ENCODE results near the gene TMEM198. TPM values are rescaled to one million over a fixed set of nuclear protein-coding genes. Genes with fewer than 3 reads are reported as not detected.

TMEM198 gene
- polyA plus RNA-seq, 1 donor (not counting 4 experiments of a cell fraction or from before 2014, with no cell fraction given): 0.81 TPM

- no peak overlapping the region for H2AFZ ChIP-seq (ENCODE audit: control insufficient read depth, low read length)
- dilution Hi-C loops (cut with MboI; ENCODE audit: extremely low pct_ligation_motif_present, low sequenced_read_pairs): no loop called here
- H3K27ac ChIP-seq (ENCODE audit: control insufficient read depth, insufficient read depth, low read length): no peak overlapping the region
- H4K20me1 ChIP-seq (ENCODE audit: control insufficient read depth, extremely low read depth, insufficient read depth, low read length): peaks cover 4% of the 10 kb centered on the region
- FAIRE-seq (no peak), DNase-seq (ENCODE audit: low read depth, low spot score) (no peak)
- H3K9me3 ChIP-seq (ENCODE audit: control insufficient read depth, low read depth, low read length): no peaks in the 10 kb centered on the region
- no peaks in the 10 kb centered on the region for H3K9me1 ChIP-seq (ENCODE audit: control insufficient read depth, extremely low read depth, insufficient read depth, low read length)
- TF ChIP-seq CTCF (optimal IDR thresholded peaks at IDR 0.05 in 1 of 3, IDR thresholded peaks at IDR 0.05 in 1 of 3, conservative IDR thresholded peaks at IDR 0.05 in 1 of 3; ENCODE audit: extremely low read depth in 1 of 3, insufficient read depth in 2 of 3, low read length in 3 of 3) (no peak), EZH2 (IDR thresholded peaks at IDR 0.05; ENCODE audit: low read length) (no peak)
- H3K36me3 ChIP-seq (ENCODE audit: control insufficient read depth in 2 of 2, extremely low read depth in 1 of 2, insufficient read depth in 2 of 2, low read length in 2 of 2): peaks cover 9 to 12% of the 10 kb centered on the region in 2 experiments
- no peaks in the 10 kb centered on the region for H3K79me2 ChIP-seq (ENCODE audit: control insufficient read depth, insufficient read depth, low read length)
- H3K4me3 ChIP-seq (ENCODE audit: control insufficient read depth in 2 of 3, extremely low read depth in 1 of 3, insufficient read depth in 2 of 3, low read depth in 1 of 3, low read length in 3 of 3): no peak overlapping the region
- H3K27me3 ChIP-seq (ENCODE audit: control insufficient read depth, extremely low read depth, insufficient read depth, low read length): peaks cover 25% of the 10 kb centered on the region
- no peak overlapping the region for H3K4me2 ChIP-seq (ENCODE audit: control insufficient read depth, extremely low read depth, insufficient read depth, low read depth, low read length)
- H3K4me1 ChIP-seq (ENCODE audit: control insufficient read depth, extremely low read depth, insufficient read depth, low read length): no peaks in the 10 kb centered on the region
- H3K9ac ChIP-seq (ENCODE audit: control insufficient read depth, extremely low read depth, insufficient read depth, low read length): no peak overlapping the region
Measured at GRCh38 chr2:219506802-219507526, 36.9 kb upstream of the TMEM198 start.

GRCh38 chr2:219507581-219508443 is 36.0 kb upstream of the TMEM198 start:
- dilution Hi-C loops (cut with MboI; ENCODE audit: extremely low pct_ligation_motif_present, low sequenced_read_pairs): no loop called here
- H3K4me2 ChIP-seq (ENCODE audit: control insufficient read depth, extremely low read depth, insufficient read depth, low read depth, low read length): no peak overlapping the region
- peaks cover 4% of the 10 kb centered on the region for H4K20me1 ChIP-seq (ENCODE audit: control insufficient read depth, extremely low read depth, insufficient read depth, low read length)
- peaks cover 33% of the 10 kb centered on the region for H3K27me3 ChIP-seq (ENCODE audit: control insufficient read depth, extremely low read depth, insufficient read depth, low read length)
- no peak overlapping the region for H3K4me3 ChIP-seq (ENCODE audit: control insufficient read depth in 2 of 3, extremely low read depth in 1 of 3, insufficient read depth in 2 of 3, low read depth in 1 of 3, low read length in 3 of 3)
- H3K79me2 ChIP-seq (ENCODE audit: control insufficient read depth, insufficient read depth, low read length): no peaks in the 10 kb centered on the region
- no peak overlapping the region for H3K27ac ChIP-seq (ENCODE audit: control insufficient read depth, insufficient read depth, low read length)
- no peak for TF ChIP-seq CTCF (optimal IDR thresholded peaks at IDR 0.05 in 1 of 3, IDR thresholded peaks at IDR 0.05 in 1 of 3, conservative IDR thresholded peaks at IDR 0.05 in 1 of 3; ENCODE audit: extremely low read depth in 1 of 3, insufficient read depth in 2 of 3, low read length in 3 of 3)
- no peak for TF ChIP-seq EZH2 (IDR thresholded peaks at IDR 0.05; ENCODE audit: low read length)
- no peak for DNase-seq (ENCODE audit: low read depth, low spot score)
- no peak for FAIRE-seq
- H3K4me1 ChIP-seq (ENCODE audit: control insufficient read depth, extremely low read depth, insufficient read depth, low read length): no peaks in the 10 kb centered on the region
- no peaks in the 10 kb centered on the region for H3K9me1 ChIP-seq (ENCODE audit: control insufficient read depth, extremely low read depth, insufficient read depth, low read length)
- no peak overlapping the region for H2AFZ ChIP-seq (ENCODE audit: control insufficient read depth, low read length)
- H3K36me3 ChIP-seq (ENCODE audit: control insufficient read depth in 2 of 2, extremely low read depth in 1 of 2, insufficient read depth in 2 of 2, low read length in 2 of 2): peaks cover 9 to 12% of the 10 kb centered on the region in 2 experiments
- no peaks in the 10 kb centered on the region for H3K9me3 ChIP-seq (ENCODE audit: control insufficient read depth, low read depth, low read length)
- H3K9ac ChIP-seq (ENCODE audit: control insufficient read depth, extremely low read depth, insufficient read depth, low read length): no peak overlapping the region

Data from keratinocyte (primary cell).